ENCODE measurements around the gene FIGNL1. TPM values are rescaled to one million over a fixed set of nuclear protein-coding genes. Genes with fewer than 3 reads are reported as not detected.

Gene FIGNL1
- polyA plus RNA-seq, 3 donors = 0.55 to 2.4 (median 1.8) TPM

GRCh38 chr7:50477640-50478039 lies 27.5 kb upstream of the FIGNL1 start:
- H2AFZ ChIP-seq (ENCODE audit: insufficient read depth, low read depth, low read length, poor library complexity, severe bottlenecking) = no peak overlapping the region
- no peaks in the 10 kb centered on the region for H3K9me3 Mint-ChIP-seq
- no peaks in the 10 kb centered on the region for H3K9me3 ChIP-seq (replicated peaks in 1 of 2; ENCODE audit: control insufficient read depth in 1 of 2, insufficient read depth in 1 of 2, low read length in 2 of 2)
- H3K4me2 ChIP-seq (replicated peaks; ENCODE audit: extremely low read depth, low read length, poor library complexity, severe bottlenecking) = no peak overlapping the region
- H3K4me3 ChIP-seq (replicated peaks in 1 of 3; ENCODE audit: low read depth in 2 of 3, low read length in 3 of 3) = no peak overlapping the region
- no peak overlapping the region for H3K27ac ChIP-seq (ENCODE audit: low read depth in 1 of 2, low read length in 2 of 2)
- no peaks in the 10 kb centered on the region for H3K36me3 ChIP-seq (replicated peaks in 1 of 2; ENCODE audit: control insufficient read depth in 1 of 2, insufficient read depth in 2 of 2, low read length in 2 of 2)
- H3K27ac Mint-ChIP-seq = no peak overlapping the region
- H3K36me3 Mint-ChIP-seq = no peaks in the 10 kb centered on the region
- H3K27me3 ChIP-seq (ENCODE audit: control insufficient read depth in 2 of 2, insufficient read depth in 2 of 2, low read length in 2 of 2) = no peaks in the 10 kb centered on the region
- peaks cover 0 to 7% (median 3%) of the 10 kb centered on the region in 3 donors for H3K27me3 Mint-ChIP-seq (ENCODE audit: low read depth in 3 of 3)
- H3K4me1 Mint-ChIP-seq = no peaks in the 10 kb centered on the region
- no peaks in the 10 kb centered on the region for H3K4me1 ChIP-seq (ENCODE audit: control insufficient read depth in 1 of 2, insufficient read depth in 2 of 2, low read length in 2 of 2)
- H3K79me2 ChIP-seq (ENCODE audit: insufficient read depth, low read length) = no peaks in the 10 kb centered on the region
- no peak for TF ChIP-seq CTCF (IDR thresholded peaks at IDR 0.05)
- WGBS (ENCODE audit: insufficient coverage) = 93% methylated on average over 5 of the region's 6 CpGs
- intact Hi-C loops (cut with micrococcal nuclease) = no loop called here
- no peaks in the 10 kb centered on the region for H4K20me1 ChIP-seq (ENCODE audit: insufficient read depth, low read length)
- DNase-seq = no peak
- no peak overlapping the region for H3K9ac ChIP-seq (ENCODE audit: insufficient read depth, low read length, poor library complexity, severe bottlenecking)
- H3K4me3 Mint-ChIP-seq = no peak overlapping the region

- Histone ChIP-seq H4K20me1 (ENCODE audit: insufficient read depth, low read length) (no peaks in the 10 kb centered on the region), H3K4me2 (replicated peaks; ENCODE audit: extremely low read depth, low read length, poor library complexity, severe bottlenecking) (no peak overlapping the region), H3K27me3 (ENCODE audit: control insufficient read depth in 2 of 2, insufficient read depth in 2 of 2, low read length in 2 of 2) (no peaks in the 10 kb centered on the region), H3K4me3 (replicated peaks in 1 of 3; ENCODE audit: low read depth in 2 of 3, low read length in 3 of 3) (no peak overlapping the region), H3K4me1 (ENCODE audit: control insufficient read depth in 1 of 2, insufficient read depth in 2 of 2, low read length in 2 of 2) (no peaks in the 10 kb centered on the region), H3K36me3 (replicated peaks in 1 of 2; ENCODE audit: control insufficient read depth in 1 of 2, insufficient read depth in 2 of 2, low read length in 2 of 2) (no peaks in the 10 kb centered on the region), H3K27ac (ENCODE audit: low read depth in 1 of 2, low read length in 2 of 2) (no peak overlapping the region), H3K79me2 (ENCODE audit: insufficient read depth, low read length) (no peaks in the 10 kb centered on the region), H2AFZ (ENCODE audit: insufficient read depth, low read depth, low read length, poor library complexity, severe bottlenecking) (no peak overlapping the region), H3K9ac (ENCODE audit: insufficient read depth, low read length, poor library complexity, severe bottlenecking) (no peak overlapping the region), H3K9me3 (replicated peaks in 1 of 2; ENCODE audit: control insufficient read depth in 1 of 2, insufficient read depth in 1 of 2, low read length in 2 of 2) (no peaks in the 10 kb centered on the region)
- intact Hi-C loops (cut with micrococcal nuclease) = no loop called here
- TF ChIP-seq CTCF (IDR thresholded peaks at IDR 0.05) = no peak
- peaks cover 0 to 7% (median 3%) of the 10 kb centered on the region in 3 donors for H3K27me3 Mint-ChIP-seq (ENCODE audit: low read depth in 3 of 3)
- no peak overlapping the region for H3K4me3 Mint-ChIP-seq
- WGBS (ENCODE audit: insufficient coverage) = 82% methylated on average over 4 of the region's 9 CpGs
- no peak for DNase-seq
- H3K36me3 Mint-ChIP-seq = no peaks in the 10 kb centered on the region
- H3K9me3 Mint-ChIP-seq = no peaks in the 10 kb centered on the region
- no peak overlapping the region for H3K27ac Mint-ChIP-seq
- no peaks in the 10 kb centered on the region for H3K4me1 Mint-ChIP-seq
These were observed 26.9 kb upstream of the FIGNL1 start for GRCh38 chr7:50476953-50477625.
